Stimulated activated CD4-positive, alpha-beta T cell treated with anti-CD3 and anti-CD28 coated beads, Interleukin-1b, Interleukin-23, amount 100 ng/mL, for 1 hour (primary cell): ENCODE data around the gene HCRTR1.
A peak's percentile ranks its signal among the peaks of the same experiment; 100 is the strongest.

Experiments used
- DNase-seq, 2 donors: peaks; one replicate each; pipeline ENCODE4 v3.0.0-alpha.2; 2020; ENCODE audit warnings: low read depth in 2 of 2

Gene HCRTR1

DNA sequence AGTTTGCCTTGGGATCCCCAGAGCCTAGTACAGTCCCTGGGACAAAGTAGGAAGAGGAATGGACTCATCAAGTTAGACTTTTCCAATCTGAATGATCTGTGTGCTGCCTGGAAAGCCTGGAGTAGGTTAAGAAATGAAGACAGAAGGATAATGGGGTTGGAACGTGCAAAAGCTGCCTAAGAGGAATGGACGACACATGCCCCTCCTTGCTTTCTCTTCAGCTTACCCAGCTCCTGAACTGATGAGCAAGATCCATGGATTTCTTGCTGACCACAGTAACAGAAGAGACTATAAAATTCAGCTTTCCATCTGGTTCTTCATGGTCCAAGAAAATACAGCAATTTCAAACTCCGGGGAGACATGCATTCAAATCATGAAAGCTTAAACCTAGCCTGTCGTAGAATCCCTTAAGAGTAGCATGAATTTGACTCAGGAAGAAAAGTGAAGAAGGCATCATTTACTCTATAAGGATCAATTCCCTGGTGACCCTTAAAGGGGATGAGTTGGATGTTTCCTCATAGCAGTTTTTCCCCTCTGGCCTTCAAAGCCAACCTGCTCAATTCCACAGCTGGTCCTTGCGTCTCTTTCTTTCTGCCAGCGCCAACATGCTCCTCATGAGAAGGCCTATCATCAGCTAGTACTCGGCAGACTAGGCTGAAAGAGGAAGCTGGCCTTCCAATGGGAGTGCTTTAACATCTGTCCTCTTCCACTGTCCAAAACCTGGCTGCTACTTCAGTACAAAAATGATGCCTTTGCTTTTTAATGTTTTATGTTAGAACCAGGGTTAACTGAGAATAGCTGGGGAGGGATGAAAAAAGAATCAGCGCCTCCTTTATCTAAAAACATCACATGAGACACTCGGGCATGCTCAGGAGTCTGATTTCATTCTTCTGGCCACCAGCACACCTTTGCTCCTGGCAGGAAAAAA is 32.9 kb downstream of the HCRTR1 start:
- no peak for DNase-seq

DNA sequence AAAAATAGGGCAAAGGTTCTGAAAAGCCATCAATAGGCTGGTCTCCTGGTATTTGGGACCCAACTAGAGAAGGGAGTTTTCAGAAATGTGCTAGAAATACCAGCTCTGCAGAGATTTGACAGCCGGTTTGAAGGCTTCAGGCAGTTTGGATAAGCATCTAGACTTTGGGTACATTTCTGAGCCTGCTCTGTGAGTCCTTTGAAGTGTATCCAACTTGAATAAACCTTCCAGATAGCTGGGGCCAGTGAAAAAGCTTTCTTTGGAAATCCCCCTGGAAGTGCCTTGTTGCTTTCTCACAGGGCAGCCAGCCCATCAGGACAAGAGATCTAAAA is 33.6 kb downstream of the HCRTR1 start:
- no peak for DNase-seq

DNA sequence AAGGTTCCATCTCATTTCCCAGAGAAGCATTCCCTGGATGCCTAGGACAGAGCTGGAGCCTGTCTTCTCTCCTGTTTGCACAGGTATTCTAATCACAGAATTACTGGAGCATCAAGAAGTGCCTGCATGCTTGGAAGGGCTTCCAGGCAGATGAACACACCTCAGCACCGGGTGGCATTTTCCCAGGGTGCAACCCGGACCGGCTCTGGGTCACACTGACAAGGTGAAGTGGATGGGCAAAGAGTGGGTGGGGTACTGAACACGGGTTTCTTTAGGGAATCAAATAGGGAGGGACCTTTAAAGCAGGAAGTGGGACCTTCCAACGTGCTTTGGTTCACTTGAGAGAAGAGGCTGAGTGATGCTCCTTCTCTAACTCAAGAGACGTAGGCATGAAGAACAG is 34.3 kb downstream of the HCRTR1 start:
- DNase-seq, result no peak

DNA sequence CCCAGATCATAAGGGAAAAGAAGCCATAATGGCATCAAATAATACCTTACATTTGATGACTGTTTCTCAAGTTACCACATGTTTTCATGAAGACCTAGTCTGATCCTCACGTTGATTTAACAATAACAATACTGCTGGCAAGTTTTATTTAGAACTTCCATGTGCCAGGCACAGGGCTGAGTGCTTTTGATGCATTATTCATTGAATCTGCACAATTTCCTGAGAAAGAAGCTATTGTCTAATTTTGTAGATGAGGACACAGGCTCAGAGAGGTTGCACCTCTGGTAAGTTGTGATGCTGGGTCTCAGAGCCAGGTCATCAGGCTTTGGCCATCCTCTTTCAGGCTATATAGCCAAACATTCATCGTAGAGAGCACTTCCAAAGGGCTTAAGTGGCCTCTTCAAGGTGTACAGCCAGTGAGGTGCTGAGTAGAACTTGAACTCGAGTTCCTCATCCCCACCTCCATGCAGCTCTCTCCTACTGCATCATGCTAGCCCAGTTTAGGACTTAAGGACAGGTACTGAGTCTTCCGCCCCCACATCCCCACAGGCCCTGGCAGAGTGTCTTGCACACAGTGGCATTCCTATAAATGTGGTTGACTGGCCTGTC is 35.5 kb downstream of the HCRTR1 start:
- DNase-seq, result no peak

DNA sequence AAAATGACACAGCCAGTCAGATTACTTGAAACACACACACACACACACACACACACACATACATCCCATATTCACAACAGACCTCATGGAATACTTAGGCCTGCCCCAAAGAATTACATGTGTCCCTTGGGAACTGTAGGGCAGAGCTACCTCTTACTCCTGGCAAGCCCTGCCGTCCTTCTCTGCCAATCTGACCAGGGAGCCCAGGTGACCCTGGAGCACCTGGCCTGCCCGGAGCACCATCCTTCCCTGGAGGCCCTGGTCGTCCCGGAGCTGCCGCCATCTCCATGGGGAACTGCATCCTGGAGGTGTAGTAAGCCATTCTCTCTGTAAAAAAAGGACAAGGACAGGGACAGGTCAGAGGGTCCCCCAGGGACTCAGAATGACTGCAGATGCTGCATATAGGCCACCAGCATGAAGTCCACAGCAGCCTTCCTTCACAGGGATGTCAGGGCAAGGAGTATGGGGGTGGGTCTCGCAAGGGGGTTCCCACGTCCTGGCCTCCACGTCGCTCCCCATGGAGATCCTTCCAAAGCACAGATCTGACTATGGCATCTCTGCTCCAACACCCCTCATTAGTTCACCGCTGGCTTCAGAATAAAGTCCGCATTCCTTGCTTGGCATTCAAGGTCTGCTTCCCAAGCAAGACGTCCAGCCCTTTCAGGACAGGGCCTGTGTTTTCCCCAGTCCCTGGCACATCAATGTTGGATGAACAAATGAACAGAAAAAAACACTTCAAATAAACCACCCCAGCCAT is 36.4 kb downstream of the HCRTR1 start:
- no peak for DNase-seq

DNA sequence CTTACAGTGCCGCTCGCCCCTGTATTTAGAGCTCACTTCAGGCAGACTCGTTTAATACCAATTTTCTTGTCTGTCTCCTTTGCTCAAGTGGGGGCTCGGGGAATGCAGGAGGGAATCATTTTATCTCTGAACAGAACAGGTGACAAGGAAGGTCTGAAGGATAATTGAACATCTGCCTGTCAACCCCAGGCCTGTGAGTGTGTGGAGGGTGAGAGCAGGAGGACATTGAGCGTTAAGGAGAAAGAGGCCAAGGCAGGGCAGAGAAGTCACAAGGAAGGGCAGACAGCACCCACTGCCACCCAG is 36.9 kb downstream of the HCRTR1 start:
- no peak for DNase-seq

DNA sequence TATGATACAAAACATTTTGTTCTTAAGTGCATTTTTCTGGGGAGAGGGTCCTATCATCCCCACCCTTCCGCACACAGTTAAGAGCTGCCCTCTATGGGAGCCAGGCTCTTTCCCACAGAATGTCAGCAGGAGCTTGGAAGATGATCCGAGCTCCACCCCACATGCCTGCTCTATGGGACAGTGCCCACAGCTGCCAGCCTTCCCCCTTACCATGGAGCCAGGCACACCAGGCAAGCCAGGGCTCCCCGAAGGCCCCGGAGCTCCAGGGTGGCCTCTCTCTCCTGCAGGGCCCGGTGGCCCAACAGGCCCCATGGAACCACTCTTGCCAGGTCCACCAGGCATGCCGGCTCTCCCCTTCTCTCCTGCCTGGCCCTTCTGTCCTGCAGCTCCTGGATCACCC is 37.6 kb downstream of the HCRTR1 start:
- no peak for DNase-seq

DNA sequence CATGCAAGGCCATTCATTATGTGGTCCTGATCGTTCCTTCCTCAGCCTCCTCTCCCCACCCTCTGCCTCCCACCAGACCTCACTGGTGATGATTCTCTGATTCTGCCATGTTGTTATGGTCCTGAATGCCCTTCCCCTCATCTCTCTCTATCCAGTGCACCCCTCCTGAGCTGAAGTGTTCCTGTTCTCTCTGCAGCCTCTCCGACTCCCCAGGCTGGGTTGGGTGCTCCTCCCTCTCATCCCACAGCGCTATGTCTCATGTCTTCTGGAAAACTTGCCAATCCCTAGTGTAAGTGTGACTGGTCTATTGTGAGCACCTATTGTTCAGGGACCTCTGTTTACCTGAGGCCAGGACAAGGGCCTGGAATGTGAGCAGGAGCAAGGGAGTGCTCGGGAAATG is 38.3 kb downstream of the HCRTR1 start:
- no peak for DNase-seq

DNA sequence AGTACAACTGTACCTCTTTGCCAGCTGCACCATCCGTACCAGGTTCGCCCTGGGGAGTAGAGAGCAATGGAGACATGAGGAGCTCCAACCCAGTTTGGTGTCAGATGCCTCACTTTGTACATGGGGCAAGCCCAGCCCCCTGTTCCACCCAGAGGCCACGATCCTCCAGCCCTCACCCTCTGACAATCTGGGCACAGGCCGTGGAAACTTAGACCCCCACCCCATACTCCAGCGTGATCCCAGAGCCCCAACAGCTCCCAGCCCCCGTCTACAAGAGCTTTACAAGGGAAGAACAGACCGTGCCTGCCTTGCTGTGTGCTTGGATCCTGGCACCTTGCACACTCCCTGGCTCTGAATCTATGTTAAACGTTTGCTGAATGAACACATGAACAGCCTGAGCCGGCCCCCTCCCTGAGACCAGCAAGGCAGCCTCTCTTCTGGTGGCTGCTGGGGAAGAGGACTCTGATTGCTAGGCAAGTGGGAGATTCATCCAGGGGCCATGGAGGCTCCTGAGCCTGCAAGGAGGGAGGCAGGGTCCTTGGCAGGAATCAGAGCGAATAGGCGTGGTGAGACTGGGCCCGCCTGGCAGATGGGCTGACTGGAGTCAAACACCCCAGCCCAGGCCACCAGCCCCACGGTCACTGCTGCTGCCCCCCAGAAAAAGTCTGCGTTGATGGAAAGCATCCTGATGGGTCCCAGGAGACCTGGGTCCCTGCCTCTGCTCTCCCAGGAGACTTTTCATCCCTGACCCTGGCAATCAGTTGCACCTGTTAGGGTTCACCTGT is 39.7 kb downstream of the HCRTR1 start:
- DNase-seq, result no peak

DNA sequence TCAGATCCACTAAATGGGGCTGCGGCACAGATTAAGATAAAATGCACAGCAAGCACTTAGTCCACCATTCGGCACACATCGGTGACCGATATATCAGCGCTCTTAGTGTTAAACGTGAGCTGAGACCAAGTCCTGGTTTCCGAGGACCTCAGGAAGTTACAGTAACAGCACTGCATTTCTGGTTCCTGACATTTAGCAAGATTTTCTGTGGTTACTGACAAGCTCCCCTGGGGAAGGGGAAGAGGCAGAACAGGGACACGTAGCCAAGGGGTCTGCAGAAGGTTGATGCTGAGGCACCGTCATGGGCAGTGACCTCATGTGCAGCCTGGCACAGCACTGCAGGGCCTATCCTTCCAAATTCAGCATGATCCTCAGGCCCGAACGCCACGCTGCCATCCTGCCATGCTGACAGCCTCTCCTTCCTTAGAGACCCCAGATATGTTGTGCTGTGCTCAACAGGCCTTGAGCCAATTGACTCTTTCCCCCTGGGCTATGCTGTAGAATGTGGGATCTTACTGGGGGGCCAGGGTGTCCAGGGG is 40.6 kb downstream of the HCRTR1 start:
- no peak for DNase-seq

DNA sequence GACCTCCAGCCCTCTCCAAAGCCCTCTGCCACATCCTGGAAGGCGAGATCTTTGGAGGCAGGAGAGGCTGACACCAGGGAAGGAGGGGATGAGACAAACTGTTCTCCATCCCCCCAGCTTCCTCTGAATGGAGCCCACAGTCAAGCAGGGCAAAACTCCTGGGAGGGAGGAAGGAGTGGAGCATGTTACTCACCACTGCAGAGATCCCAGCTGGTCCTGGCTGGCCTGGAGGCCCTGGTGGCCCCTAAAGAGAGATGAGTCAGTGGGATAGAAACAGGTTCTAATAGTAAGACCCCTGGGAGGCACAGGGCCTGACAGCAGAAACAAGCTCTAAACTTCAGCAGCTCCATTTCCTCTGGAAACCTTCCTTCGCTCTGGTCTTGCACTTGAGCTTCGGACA is 41.2 kb downstream of the HCRTR1 start:
- DNase-seq, result no peak

DNA sequence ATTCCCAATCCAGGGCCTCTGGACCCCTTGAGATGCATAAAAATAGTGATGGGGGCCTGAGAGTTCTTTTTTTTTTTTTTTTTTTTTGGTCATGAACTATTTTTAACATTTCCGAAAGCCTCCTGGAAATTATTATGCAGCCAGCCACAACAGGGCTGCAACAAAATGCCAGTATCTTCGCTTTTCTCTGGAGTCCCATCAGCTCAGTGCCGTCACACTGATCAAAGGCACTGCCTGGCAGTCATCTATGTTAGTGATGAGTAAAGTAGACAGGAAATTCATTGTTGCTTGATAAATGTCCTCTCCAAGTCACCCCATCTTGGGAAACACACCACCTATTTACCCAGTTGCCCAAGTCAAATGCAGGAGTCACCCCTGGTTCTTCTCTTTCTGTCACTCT is 42.4 kb downstream of the HCRTR1 start:
- no peak for DNase-seq

DNA sequence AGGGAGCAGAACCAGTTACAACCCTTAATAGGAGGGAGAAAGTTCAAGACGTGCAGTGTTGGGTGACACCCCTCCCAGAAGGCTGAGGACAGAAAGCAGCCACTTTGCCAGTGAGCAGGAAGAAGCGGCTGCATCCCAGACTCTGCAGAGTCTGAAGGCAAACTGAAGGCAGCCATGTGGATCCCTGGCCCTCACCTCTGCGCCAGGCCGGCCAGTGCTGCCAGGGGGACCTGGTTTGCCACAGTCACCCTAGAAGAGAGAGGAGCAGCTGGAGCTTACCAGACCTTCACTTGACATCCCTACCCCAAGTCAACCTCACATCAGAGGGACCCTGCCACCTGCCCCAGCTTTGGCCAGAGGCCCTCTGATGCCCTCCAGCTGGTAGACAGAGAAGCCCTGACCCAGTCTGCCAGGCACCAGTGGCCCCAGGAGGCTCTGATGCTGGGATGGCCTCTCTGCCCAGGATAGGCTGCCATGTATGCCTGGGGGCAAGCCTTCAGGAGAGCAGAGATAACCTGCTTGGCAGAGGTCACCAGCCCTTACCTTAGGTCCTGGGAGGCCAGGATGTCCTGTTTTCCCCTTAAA is 43.5 kb downstream of the HCRTR1 start:
- no peak for DNase-seq

DNA sequence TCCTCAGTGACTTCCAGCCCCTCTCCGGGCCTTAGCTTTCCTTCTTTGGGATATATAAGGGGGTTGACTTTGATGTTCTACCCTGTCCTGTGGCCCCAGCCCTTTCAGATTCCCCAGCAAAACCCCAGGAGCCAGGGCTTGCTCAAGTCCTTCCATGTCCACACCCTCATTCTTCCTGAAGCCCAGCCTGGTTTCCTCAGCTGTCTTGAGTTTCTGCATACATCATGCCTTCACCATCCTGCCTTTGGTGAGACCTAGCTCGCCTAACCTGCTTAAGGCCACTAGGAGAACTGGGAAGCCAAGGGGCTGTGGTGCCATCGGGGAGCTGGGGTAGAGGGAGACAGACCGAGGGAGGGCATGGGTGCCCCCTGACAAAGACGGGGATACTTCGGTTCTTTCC is 44.4 kb downstream of the HCRTR1 start:
- no peak for DNase-seq

DNA sequence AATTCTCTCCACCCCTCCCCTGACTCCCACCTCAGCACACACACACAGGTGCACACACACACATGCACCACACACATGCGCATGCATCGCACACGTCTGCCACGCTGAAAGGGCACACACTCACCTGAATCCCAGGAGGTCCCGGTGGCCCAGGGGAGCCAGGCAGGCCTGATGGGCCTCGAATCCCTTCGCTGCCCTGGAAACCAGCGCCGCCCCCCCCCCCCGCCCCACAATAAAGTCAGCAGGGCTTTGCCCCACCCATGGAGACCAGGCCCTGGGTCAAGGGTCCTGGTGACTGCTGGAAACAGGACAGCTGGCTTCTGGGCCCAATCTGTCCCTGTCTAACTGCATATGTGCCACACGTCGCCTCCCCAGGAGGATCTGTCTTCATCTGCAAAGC is 45.0 kb downstream of the HCRTR1 start:
- no peak for DNase-seq

DNA sequence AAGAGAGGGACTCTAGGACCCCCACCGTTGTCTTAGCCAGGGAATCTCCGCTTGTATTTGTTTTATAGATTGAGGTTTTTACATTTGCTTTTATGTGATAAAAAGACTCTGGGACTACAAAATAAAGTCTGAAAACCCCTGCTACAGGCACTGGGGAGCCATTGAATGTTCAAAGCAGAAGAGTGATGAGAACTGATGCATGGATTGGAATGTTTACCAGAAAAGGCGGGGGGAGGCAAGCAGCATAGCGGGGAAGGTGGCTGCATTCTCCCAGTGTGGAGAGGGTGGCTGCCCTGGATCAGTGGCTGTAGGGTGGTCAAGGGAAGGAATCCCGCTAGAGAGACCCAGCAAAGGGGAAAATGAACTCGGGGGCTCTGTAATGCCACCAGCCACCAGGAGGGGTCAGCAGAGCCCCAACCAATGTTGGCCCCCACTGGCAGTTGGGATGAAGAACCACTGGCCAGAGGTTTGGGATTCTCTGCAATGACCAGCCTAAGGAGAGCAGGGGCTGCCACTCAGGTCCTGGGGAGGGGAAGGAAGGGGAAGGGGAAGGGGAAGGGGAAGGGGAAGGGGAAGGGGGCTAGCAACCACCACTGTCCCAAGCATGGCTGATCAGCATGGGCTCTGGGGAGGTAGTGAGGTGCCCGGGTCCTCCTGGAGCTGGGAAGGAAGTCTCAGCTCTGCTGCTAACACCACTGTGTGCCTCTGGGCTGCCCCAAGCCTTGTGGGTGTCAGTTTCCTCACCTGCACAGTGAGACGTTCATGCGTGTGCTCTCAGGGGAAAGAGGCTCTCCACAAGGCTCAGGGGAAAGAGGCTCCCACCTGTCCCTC is 46.3 kb downstream of the HCRTR1 start:
- peak; percentile 19 to 43 for DNase-seq

DNA sequence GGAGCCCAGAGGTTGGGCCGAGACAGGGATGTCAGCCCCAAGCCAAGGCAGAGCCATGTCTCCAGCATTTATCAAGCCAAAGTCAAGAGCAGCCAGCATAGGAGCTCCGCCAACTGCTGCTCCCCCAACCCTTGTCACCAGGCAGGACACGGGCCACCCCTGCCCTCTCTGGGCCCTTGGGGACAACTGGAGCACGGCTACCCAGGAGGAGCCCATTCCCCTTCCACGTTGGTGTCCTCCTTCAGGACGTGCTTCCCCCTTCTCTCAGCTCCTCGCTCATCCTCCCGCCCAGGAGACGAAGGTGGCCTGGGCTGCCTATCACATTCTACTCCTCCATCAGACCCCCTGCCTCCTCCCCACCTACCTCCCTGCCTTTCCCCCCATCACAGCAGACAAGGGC is 47.0 kb downstream of the HCRTR1 start:
- DNase-seq, result no peak

DNA sequence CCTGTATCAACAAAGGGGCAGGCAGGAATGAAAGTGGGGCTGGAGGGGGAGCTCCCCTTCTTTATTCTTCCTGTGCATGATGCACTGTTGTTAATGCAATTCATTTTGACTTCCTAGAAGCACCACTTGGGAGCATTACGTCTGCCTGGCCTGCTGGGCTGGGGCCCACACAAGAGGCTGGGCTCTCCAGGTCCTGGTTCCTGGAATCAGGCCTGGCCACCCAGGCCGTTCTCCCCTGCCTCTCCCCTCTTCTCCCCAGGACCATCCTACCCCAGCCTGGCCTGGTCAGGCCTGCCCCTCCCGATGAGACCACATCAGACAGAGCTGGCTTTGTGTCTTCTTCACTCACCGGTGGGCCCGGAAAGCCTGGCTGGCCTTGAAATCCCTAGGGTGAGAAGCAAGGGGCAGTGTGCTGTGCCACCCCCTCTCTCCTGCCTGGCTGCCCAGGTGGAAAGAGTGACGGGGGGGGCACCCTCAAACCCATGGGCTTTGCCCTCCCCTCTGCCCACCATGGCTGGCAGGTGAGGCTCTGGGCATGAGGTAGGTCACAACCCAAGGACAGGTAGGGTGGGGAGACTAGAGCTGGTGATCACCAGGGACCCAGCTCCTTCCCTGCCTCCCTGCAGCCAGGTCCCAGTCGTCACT is 47.9 kb downstream of the HCRTR1 start:
- no peak for DNase-seq

DNA sequence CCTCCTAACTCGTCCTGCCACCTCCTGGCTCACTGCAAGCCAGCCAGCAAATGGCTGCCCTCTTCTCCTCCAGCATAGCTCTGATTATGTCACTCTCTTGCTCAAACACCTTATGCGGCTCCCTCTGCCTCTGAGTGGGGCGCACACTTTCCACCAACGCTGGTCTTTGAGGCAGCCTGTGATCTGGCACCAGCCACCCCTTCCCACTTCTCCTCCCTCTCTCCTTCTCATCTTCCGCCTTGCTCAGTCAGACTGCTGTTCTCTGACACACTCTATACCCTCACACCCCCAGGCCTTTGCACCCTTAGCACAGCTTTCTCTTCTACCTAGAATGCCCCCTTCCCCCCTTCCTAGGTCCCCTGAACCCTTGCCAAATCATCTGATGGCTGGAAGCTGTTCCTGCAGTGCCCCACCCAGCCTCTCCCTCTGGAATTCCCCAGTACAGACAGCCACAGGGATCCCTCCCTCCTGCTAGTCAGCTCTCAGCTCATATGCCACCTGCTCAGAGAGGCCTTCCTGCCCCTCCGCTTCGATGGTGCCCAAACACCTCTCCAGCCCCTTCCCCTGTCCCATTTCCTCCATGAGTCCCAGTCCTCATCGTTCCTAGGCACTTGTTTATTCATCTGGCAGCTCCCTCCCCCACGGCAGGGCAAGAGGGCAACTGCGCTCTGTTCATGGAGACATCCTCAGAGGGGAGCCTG is 48.9 kb downstream of the HCRTR1 start:
- DNase-seq, result no peak
